Omental fat pad (tissue), 4 donors: ENCODE data around the gene SP1. TPM values are rescaled to one million over a fixed set of nuclear protein-coding genes. Genes with fewer than 3 reads are reported as not detected.

Experiments used
- ATAC-seq: fragments of 150-250 bp; one replicate; pipeline ENCODE4 v1.9.1; 2016; ENCODE audit warnings: mild to moderate bottlenecking, moderate library complexity; ENCODE audit not compliant: low FRiP score
- DNase-seq: peaks from one replicate; pipeline ENCODE4 v3.0.0-alpha.2; 2019; ENCODE audit warnings: low spot score
- total RNA-seq, 4 donors: library from RNA; depleted of rRNA; stranded (reverse); fragments of >200 nt; gene quantifications; one replicate each; pipeline ENCODE4 v1.1.0, GENCODE V29; 2016
- TF ChIP-seq, protein P1 (sequence below), 3 donors: fragments of 450-650 bp; IDR thresholded peaks; one replicate each; pipeline ENCODE4 v1.5.1; 2016 to 2017; ENCODE audit warnings: antibody characterized with exemption in 3 of 3, mild to moderate bottlenecking in 3 of 3, moderate library complexity in 2 of 3

The SP1 gene
- total RNA-seq, 4 donors from 2014 or later, result 53.1 to 73.8 (median 62.2) TPM

- TF ChIP-seq, protein P1, sequence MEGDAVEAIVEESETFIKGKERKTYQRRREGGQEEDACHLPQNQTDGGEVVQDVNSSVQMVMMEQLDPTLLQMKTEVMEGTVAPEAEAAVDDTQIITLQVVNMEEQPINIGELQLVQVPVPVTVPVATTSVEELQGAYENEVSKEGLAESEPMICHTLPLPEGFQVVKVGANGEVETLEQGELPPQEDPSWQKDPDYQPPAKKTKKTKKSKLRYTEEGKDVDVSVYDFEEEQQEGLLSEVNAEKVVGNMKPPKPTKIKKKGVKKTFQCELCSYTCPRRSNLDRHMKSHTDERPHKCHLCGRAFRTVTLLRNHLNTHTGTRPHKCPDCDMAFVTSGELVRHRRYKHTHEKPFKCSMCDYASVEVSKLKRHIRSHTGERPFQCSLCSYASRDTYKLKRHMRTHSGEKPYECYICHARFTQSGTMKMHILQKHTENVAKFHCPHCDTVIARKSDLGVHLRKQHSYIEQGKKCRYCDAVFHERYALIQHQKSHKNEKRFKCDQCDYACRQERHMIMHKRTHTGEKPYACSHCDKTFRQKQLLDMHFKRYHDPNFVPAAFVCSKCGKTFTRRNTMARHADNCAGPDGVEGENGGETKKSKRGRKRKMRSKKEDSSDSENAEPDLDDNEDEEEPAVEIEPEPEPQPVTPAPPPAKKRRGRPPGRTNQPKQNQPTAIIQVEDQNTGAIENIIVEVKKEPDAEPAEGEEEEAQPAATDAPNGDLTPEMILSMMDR (IDR thresholded peaks at IDR 0.05), result no peak
- ATAC-seq (no peak), DNase-seq (no peak)
These were observed 74.1 kb downstream of the SP1 start for GRCh38 chr12:53453953-53454640.

DNA sequence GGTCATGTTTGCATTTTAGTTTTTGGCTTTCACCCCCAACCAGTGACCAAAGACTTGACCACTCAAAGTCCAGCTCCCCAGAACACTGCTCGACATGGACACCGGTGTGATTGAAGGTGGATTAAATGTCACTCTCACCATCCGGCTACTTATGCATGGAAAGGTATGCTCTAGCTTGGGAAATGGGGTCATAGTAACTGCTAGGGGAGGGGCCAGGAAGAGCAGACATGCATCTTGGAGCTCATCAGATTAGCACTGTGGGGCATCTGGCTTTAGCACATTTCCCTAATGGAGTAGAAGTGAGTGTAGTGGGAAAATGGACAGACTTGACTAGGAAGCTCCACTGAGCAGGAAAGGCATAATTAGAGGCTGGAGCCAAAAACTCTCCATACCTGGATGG lies 74.7 kb downstream of the SP1 start:
- ATAC-seq (no peak), DNase-seq (no peak)
- TF ChIP-seq, protein P1 (IDR thresholded peaks at IDR 0.05), result no peak

DNA sequence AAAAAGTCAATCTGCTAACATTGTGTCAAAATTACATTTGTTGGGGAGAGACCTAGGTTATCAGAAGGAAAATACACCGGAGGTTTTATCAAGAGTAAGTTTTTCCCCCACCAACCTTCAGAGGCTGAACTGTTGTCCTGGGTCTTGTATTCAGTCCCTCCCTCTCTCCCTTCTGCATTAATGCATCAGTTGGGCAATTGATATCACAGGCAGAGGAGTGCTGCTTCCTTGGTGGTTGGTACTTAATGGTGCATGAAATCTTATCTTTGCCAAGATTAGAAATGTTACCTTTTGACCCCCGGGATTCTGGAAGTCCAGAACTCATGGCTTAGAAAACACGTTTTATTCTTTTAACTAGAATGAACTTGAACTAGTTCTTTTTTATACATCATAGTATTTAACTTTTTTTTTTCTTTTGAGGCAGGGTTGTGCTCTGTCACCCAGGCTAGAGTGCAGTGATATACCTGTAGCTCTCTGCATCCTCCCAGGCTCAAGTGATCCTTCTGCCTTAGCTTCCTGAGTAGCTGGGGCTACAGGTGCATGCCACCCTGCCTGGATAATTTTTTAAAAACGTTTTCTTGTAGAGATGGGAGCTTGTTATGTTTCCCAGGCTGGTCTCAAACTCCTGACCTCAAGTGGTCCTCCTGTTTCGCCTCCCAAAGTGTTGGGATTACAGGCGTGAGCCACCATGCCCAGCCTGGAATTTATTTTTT lies 76.8 kb downstream of the SP1 start:
- ATAC-seq, result no peak
- TF ChIP-seq, protein P1 (IDR thresholded peaks at IDR 0.05), result no peak
- no peak for DNase-seq

DNA sequence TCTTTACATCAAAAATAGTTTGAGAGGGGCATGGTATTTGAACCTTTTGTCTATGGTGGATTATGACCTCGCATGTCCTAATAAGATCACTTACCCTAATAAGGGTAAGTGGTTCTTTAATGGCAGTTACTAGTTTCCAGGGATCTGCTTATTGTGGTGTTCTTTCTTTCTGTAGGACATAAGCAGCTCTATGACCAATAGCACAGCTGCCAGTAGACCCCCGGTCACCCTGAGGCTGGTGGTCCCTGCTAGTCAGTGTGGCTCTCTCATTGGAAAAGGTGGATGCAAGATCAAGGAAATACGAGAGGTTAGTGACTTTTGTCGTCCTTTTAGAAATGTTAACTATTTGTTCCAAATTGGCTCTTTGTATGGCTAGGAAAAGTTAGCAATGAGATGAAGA lies 79.1 kb downstream of the SP1 start:
- TF ChIP-seq, protein P1 (IDR thresholded peaks at IDR 0.05), result no peak
- ATAC-seq (no peak), DNase-seq (no peak)

DNA sequence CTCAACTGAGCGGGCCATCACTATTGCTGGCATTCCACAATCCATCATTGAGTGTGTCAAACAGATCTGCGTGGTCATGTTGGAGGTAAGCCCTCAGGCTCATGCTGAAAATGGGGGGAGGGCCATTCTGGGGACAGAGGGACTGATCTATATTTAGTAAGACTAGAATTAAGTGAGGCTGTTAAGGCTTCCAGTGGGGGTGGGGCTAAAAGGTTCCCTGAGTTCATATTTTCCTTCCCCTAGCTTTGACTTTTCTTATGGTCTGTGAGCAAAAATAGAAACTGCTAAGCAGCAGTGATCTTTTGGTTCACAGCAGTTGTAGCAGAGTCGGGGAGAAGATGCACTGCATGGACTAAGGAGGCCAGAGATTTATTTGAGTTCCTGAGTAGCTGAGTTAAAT lies 81.1 kb downstream of the SP1 start:
- TF ChIP-seq, protein P1 (IDR thresholded peaks at IDR 0.05), result no peak
- ATAC-seq (no peak), DNase-seq (no peak)

- DNase-seq (no peak), ATAC-seq (no peak)
- TF ChIP-seq, protein P1 (IDR thresholded peaks at IDR 0.05), result no peak
These were observed 81.6 kb downstream of the SP1 start for GRCh38 chr12:53461591-53461990.

GRCh38 chr12:53462935-53463334 lies 83.0 kb downstream of the SP1 start:
- TF ChIP-seq, protein P1 (IDR thresholded peaks at IDR 0.05), result no peak
- ATAC-seq (no peak), DNase-seq (no peak)
